B cell (primary cell): ENCODE data around the gene KCNK2.

Experiments used
- CTCF ChIP-seq: fragments of 200-600 bp; IDR thresholded peaks from one replicate; pipeline ENCODE4 v1.8.0; 2022; ENCODE audit warnings: antibody characterized with exemption, mild to moderate bottlenecking
- EZH2 ChIP-seq: IDR thresholded peaks from 2 replicates; pipeline ENCODE4 v1.6.1; 2012; ENCODE audit warnings: borderline replicate concordance, low read depth, mild to moderate bottlenecking, moderate library complexity, low read length; ENCODE audit not compliant: insufficient read depth, poor library complexity, severe bottlenecking

- TF ChIP-seq CTCF (no peak), EZH2 (no peak)
Observed at GRCh38 chr1:215081661-215082531, 641 bp upstream of the KCNK2 start.
